IMR-90 (cell line): ENCODE measurements around the gene MSI2. TPM values are rescaled to one million over a fixed set of nuclear protein-coding genes. Genes with fewer than 3 reads are reported as not detected.

Experiments
- ATAC-seq: fragments of 200-7000 bp; cut with Tn5 transposase; 2 replicates; pipeline ENCODE4 v1.9.1; 2020; ENCODE audit warnings: low read depth, mild to moderate bottlenecking, moderate library complexity
- BruUV-seq: library from RNA; stranded (reverse); fragments of 400-500 nt; replicated peaks from 2 replicates; lab custom pipeline; 2021; lab: Mats Ljungman, UMichigan
- CTCF ChIA-PET: fragments of 300-600 bp; formaldehyde crosslinking; extraction: SDS; loops from one replicate; lab custom pipeline; 2021; ENCODE audit warnings: antibody characterized with exemption; lab: Yijun Ruan, JAX
- POLR2A ChIA-PET: fragments of 300-600 bp; sonication (Branson Sonifier 250); formaldehyde crosslinking; loops from one replicate; lab custom pipeline; 2022; ENCODE audit warnings: antibody characterized with exemption; ENCODE audit not compliant: unreplicated experiment; lab: Charles Lee
- DNase-seq: peaks from one replicate; pipeline ENCODE4 v3.0.0; 2013
- H2AFZ ChIP-seq: replicated peaks from 2 replicates; pipeline ENCODE3; 2013; ENCODE audit warnings: low read length, mild to moderate bottlenecking; ENCODE audit not compliant: poor library complexity
- H2AK5ac ChIP-seq: 2 replicates; pipeline ENCODE4 v1.6.1; 2013; ENCODE audit warnings: low read depth, low read length, inconsistent platforms
- H2AK9ac ChIP-seq: replicated peaks from 2 replicates; pipeline ENCODE3; 2013; ENCODE audit warnings: mild to moderate bottlenecking, low read depth, low read length, moderate library complexity; ENCODE audit not compliant: poor library complexity
- H2BK120ac ChIP-seq: 2 replicates; pipeline ENCODE4 v1.6.1; 2013; ENCODE audit warnings: low read depth, low read length, inconsistent platforms
- H2BK15ac ChIP-seq: 3 replicates; pipeline ENCODE4 v1.6.1; 2013; ENCODE audit warnings: low read depth, low read length, inconsistent platforms
- H2BK20ac ChIP-seq: 2 replicates; pipeline ENCODE4 v1.6.1; 2013; ENCODE audit warnings: low read depth, mild to moderate bottlenecking, inconsistent platforms, low read length, moderate library complexity
- H2BK5ac ChIP-seq: 2 replicates; pipeline ENCODE4 v1.6.1; 2013; ENCODE audit warnings: mild to moderate bottlenecking, low read depth, low read length, inconsistent platforms; ENCODE audit not compliant: poor library complexity, severe bottlenecking
- H3K14ac ChIP-seq: replicated peaks from 2 replicates; pipeline ENCODE4 v1.6.1; 2013; ENCODE audit warnings: low read depth, low read length, inconsistent platforms
- H3K18ac ChIP-seq: 2 replicates; pipeline ENCODE4 v1.6.1; 2013; ENCODE audit warnings: low read depth, low read length, control low read depth
- H3K23ac ChIP-seq: 2 replicates; pipeline ENCODE4 v1.6.1; 2013; ENCODE audit warnings: low read depth, low read length, inconsistent platforms
- H3K27ac ChIP-seq: 2 replicates; pipeline ENCODE4 v1.5.1; 2013; ENCODE audit warnings: mild to moderate bottlenecking, control low read depth, low read length; ENCODE audit not compliant: insufficient read depth
- H3K27me3 ChIP-seq: 2 replicates; pipeline ENCODE4 v1.6.1; 2013; ENCODE audit warnings: low read length; ENCODE audit not compliant: control insufficient read depth, insufficient read depth
- H3K36me3 ChIP-seq: 2 replicates; pipeline ENCODE4 v1.6.1; 2013; ENCODE audit warnings: low read length, mixed read lengths; ENCODE audit not compliant: control insufficient read depth, insufficient read depth
- H3K4ac ChIP-seq: 2 replicates; pipeline ENCODE4 v1.6.1; 2013; ENCODE audit warnings: low read depth, low read length, inconsistent platforms
- H3K4me1 ChIP-seq: 2 replicates; pipeline ENCODE4 v1.6.1; 2013; ENCODE audit warnings: low read length, mixed read lengths; ENCODE audit not compliant: control insufficient read depth, insufficient read depth
- H3K4me2 ChIP-seq: 2 replicates; pipeline ENCODE4 v1.6.1; 2013; ENCODE audit warnings: low read depth, mild to moderate bottlenecking, control low read depth, low read length, moderate library complexity
- H3K4me3 ChIP-seq: 2 replicates; pipeline ENCODE4 v1.5.1; 2013; ENCODE audit warnings: low read depth, mild to moderate bottlenecking, control low read depth, low read length, moderate library complexity; ENCODE audit not compliant: insufficient read depth
- H3K56ac ChIP-seq: 2 replicates; pipeline ENCODE4 v1.6.1; 2013; ENCODE audit warnings: low read length, inconsistent platforms; ENCODE audit not compliant: insufficient read depth; ENCODE audit errors: extremely low read depth
- H3K79me1 ChIP-seq, 2 experiments: 2 replicates each; pipeline ENCODE4 v1.6.1; 2013; ENCODE audit warnings: low read length in 2 of 2, inconsistent platforms in 1 of 2, low read depth in 1 of 2
- H3K9ac ChIP-seq: 2 replicates; pipeline ENCODE4 v1.6.1; 2013; ENCODE audit warnings: low read depth, low read length, control low read depth
- H3K9me1 ChIP-seq: 2 replicates; pipeline ENCODE4 v1.6.1; 2013; ENCODE audit warnings: low read length, inconsistent platforms; ENCODE audit not compliant: insufficient read depth
- H3K9me3 ChIP-seq: 2 replicates; pipeline ENCODE4 v1.6.1; 2013; ENCODE audit warnings: low read length; ENCODE audit not compliant: control insufficient read depth, insufficient read depth
- H4K20me1 ChIP-seq: 2 replicates; pipeline ENCODE4 v1.6.1; 2013; ENCODE audit warnings: low read length, inconsistent platforms; ENCODE audit not compliant: insufficient read depth
- H4K5ac ChIP-seq: 2 replicates; pipeline ENCODE4 v1.6.1; 2013; ENCODE audit warnings: mild to moderate bottlenecking, low read depth, low read length, control low read depth
- H4K8ac ChIP-seq, 2 experiments: 2 replicates each; pipeline ENCODE4 v1.6.1; 2013; ENCODE audit warnings: low read depth in 2 of 2, low read length in 2 of 2, control low read depth in 1 of 2, inconsistent platforms in 1 of 2
- H4K91ac ChIP-seq: 2 replicates; pipeline ENCODE4 v1.6.1; 2013; ENCODE audit warnings: low read depth, low read length, inconsistent platforms; ENCODE audit not compliant: insufficient read depth
- BHLHE40 ChIP-seq: fragments of 150-350 bp; IDR thresholded peaks from 2 replicates; pipeline ENCODE4 v1.6.1; 2016; ENCODE audit warnings: mild to moderate bottlenecking, low read depth, low read length
- CEBPB ChIP-seq: IDR thresholded peaks from 2 replicates; pipeline ENCODE4 v1.6.1; 2012; ENCODE audit warnings: low read depth, low read length, improper control_type of control experiment
- ELK1 ChIP-seq: fragments of 150-350 bp; IDR thresholded peaks from 2 replicates; pipeline ENCODE4 v1.6.1; 2016; ENCODE audit warnings: low read depth, mild to moderate bottlenecking, low read length, moderate library complexity, borderline replicate concordance
- MAFK ChIP-seq: IDR thresholded peaks from 2 replicates; pipeline ENCODE4 v1.6.1; 2012; ENCODE audit warnings: low read depth, low read length, improper control_type of control experiment
- MAZ ChIP-seq: IDR thresholded peaks from 2 replicates; pipeline ENCODE4 v1.6.1; 2012; ENCODE audit warnings: low read depth, mild to moderate bottlenecking, low read length, improper control_type of control experiment, moderate library complexity, borderline replicate concordance
- MXI1 ChIP-seq: IDR thresholded peaks from 2 replicates; pipeline ENCODE4 v1.6.1; 2012; ENCODE audit warnings: low read depth, mild to moderate bottlenecking, low read length, moderate library complexity, borderline replicate concordance
- RAD21 ChIP-seq: IDR thresholded peaks from 2 replicates; pipeline ENCODE4 v1.6.1; 2012; ENCODE audit warnings: low read length, improper control_type of control experiment
- RCOR1 ChIP-seq: IDR thresholded peaks from 2 replicates; pipeline ENCODE4 v1.6.1; 2012; ENCODE audit warnings: mild to moderate bottlenecking, low read length, improper control_type of control experiment; ENCODE audit not compliant: insufficient replicate concordance
- RFX5 ChIP-seq: IDR thresholded peaks from 2 replicates; pipeline ENCODE4 v1.8.0; 2012; ENCODE audit warnings: low read depth, mild to moderate bottlenecking, low read length, moderate library complexity
- SMC3 ChIP-seq: fragments of 150-350 bp; IDR thresholded peaks from 2 replicates; pipeline ENCODE4 v1.6.1; 2016; ENCODE audit warnings: low read depth, mild to moderate bottlenecking, antibody characterized with exemption, low read length, moderate library complexity
- USF2 ChIP-seq: fragments of 150-350 bp; IDR thresholded peaks from 2 replicates; pipeline ENCODE4 v1.6.1; 2017; ENCODE audit warnings: mild to moderate bottlenecking, antibody characterized with exemption, low read length, low read depth
- WGBS, 2 experiments: methylation state at CpG; one replicate each; pipeline versions ENCODE4 v1.1.5 to v1.1.7; 2013; ENCODE audit warnings: missing lambda C conversion rate in 2 of 2; ENCODE audit not compliant: insufficient read length in 1 of 2; ENCODE audit errors: extremely low coverage in 2 of 2; 5-methylcytosine and 5-hydroxymethylcytosine counted together
- dilution Hi-C: fragments of 300-500 bp; cut with HindIII; formaldehyde crosslinking; loops from one replicate; pipeline ENCODE4 v1.14.3; 2018; ENCODE audit warnings: low sequenced_read_pairs; ENCODE audit not compliant: unreplicated experiment
- in situ Hi-C: fragments of 300-500 bp; cut with MboI; formaldehyde crosslinking; loops from 3 replicates; pipeline ENCODE4 v1.14.3; 2019; ENCODE audit warnings: low sequenced_read_pairs, inconsistent platforms, mixed read lengths
- intact Hi-C: fragments of 100-400 bp; cut with micrococcal nuclease; formaldehyde crosslinking; loops from 2 replicates; pipeline ENCODE4 v1.10.0; 2022
- polyA plus RNA-seq, 3 experiments: library from polyadenylated mRNA; depleted of rRNA; stranded (reverse); fragments of >200 nt; gene quantifications; 2 replicates each; pipeline ENCODE4 v1.2.3, GENCODE V29; 2012; ENCODE audit warnings: low replicate concordance in 1 of 3
- total RNA-seq: library from RNA; depleted of rRNA; stranded (reverse); fragments of >200 nt; gene quantifications from 2 replicates; pipeline ENCODE4 v1.2.3, GENCODE V29; 2012

The MSI2 gene
- total and polyA plus RNA-seq, 2 of the 4 experiments (the other 2 are of a cell fraction): 13.0 to 16.0 TPM

- Histone ChIP-seq H2BK15ac (no peak overlapping the region), H4K5ac (no peak overlapping the region), H2AK9ac (no peak overlapping the region), H3K9me3 (no peaks in the 10 kb centered on the region), H2AK5ac (peak overlapping the region; percentile 30; the same call in 1 of the 2 replicates), H3K27me3 (no peaks in the 10 kb centered on the region), H3K4me2 (no peak overlapping the region), H4K8ac (no peak overlapping the region), H4K20me1 (peaks cover 3% of the 10 kb centered on the region; the same call in 1 of the 2 replicates), H3K4me1 (peaks cover 12% of the 10 kb centered on the region), H3K23ac (no peak overlapping the region), H2BK20ac (no peak overlapping the region), H3K9ac (no peak overlapping the region), H3K36me3 (peaks cover 2% of the 10 kb centered on the region; the same call in 1 of the 2 replicates), H3K4ac (no peak overlapping the region), H3K4me3 (no peak overlapping the region), H2BK120ac (no peak overlapping the region), H3K56ac (no peak overlapping the region), H2BK5ac (no peak overlapping the region), H3K27ac (no peak overlapping the region), H3K9me1 (peaks cover 14% of the 10 kb centered on the region), H2AFZ (no peak overlapping the region), H4K91ac (no peak overlapping the region), H3K79me1 (peaks cover 7 to 20% of the 10 kb centered on the region in 2 experiments; a peak in 2 of 4 replicates), H3K18ac (no peak overlapping the region), H3K14ac (no peak overlapping the region; the same call in 1 of the 2 replicates)
- in situ Hi-C loops: no loop called here
- DNase-seq: no peak
- BruUV-seq: no TSS peak
- TF ChIP-seq MAFK (no peak), RAD21 (no peak), SMC3 (no peak), MXI1 (no peak), BHLHE40 (no peak), CEBPB (no peak), RFX5 (no peak), USF2 (no peak), MAZ (no peak), ELK1 (no peak), RCOR1 (no peak)
- WGBS, 2 experiments: 68% methylated on average over 5 of the region's 9 CpGs; no CpG with 5 or more reads in 1 of the 2 experiments
- ATAC-seq: no peak
- dilution Hi-C loops: no loop called here
- ChIA-PET CTCF (no interaction called here), POLR2A (no interaction called here)
- intact Hi-C loops: loop anchor here (2.0 kb wide), 1 partner anchor 35 kb away; no protein-coding TSS in a partner anchor
Measured at GRCh38 chr17:57407287-57408070, 151.2 kb downstream of the MSI2 start.
